NCI-H1092 (cell line): ENCODE results near the gene NAV2.
A peak's percentile ranks its signal among the peaks of the same experiment; 100 is the strongest.
"Not testable (repeated sequence)": the region's sequence is repeated elsewhere in the genome, so short reads cannot be mapped to it uniquely, and the experiment has no call there.

ENCODE experiments used
- DNase-seq: peaks from one replicate; lab custom pipeline; 2025; lab: John Stamatoyannopoulos, UW

NAV2 gene

DNA sequence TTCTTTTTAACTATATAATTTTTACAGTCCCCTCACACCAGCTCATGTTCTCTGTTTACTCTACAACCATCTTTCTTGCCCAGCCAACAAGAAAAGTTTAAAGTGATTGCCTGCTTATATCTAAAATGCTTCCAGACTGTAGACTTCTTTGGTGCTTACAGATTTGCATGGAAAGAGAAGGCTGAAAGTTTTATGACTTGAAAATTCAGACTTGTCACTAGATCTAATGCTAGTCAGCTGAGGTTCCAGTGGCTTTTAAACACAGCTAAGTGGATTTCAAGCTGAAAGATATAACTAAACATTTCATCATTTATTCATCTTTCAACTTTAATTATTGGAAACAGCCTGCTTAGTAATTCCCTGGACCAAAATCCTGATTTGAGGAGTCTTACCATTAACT is 178.4 kb downstream of the NAV2 start:
- no peak for DNase-seq

- DNase-seq, result no peak
Observed at GRCh38 chr11:19892387-19892786, 179.8 kb downstream of the NAV2 start.

DNA sequence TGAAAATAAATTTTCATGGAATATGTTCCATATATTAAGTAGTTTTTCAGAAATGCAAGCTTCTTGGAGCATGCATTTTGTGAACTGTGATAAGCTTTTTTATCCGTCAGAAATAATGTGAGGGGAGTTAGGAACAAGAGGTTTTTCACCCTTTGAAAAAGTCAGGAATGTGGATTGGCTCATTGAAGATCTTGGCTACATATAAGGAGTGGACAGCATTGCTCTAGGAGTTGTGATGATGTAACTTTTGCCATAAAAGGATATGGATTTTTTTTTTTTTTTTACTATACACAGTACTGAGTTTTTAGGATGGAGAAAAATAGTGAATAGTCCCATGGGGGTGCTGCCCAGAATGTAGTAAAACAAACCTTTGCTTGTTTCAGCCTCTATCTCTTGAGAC is 180.2 kb downstream of the NAV2 start:
- no peak for DNase-seq

DNA sequence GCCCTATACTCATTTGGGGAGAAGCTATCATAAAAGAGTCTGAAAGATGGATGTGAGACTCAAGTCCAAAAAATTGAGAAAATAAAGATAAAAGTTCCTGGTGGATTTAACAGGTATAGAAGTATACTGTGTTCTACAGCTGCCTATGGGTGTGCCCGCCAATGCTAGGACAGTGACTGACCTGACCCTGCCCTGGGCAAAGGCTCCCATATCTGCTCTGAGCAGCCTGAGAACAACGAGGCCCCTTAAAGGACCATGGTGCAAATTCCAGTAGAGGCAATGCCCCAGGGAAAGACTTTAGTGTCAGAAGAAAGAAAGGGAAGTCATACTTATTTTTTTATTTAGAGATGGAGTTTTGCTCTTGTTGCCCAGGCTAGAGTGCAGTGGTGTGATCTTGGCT is 181.8 kb downstream of the NAV2 start:
- no peak for DNase-seq

DNA sequence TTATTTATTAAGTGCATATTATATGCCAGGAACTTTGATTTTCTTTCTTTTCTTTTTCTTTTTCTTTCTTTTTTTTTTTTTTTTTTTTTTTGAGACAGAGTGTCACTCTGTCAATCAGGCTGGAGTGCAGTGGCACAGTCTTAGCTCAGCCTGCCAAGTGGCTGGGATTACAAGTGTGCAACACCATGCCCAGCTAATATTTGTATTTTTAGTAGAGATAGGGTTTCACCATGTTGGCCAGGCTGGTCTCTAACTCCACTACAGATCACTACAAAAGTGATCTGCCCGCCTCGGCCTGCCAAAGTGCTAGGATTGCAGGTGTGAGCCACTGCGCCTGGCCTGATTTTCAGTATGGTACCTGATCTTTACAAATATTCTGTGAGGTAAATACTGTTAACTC is 182.4 kb downstream of the NAV2 start:
- DNase-seq, result not testable (repeated sequence)

- DNase-seq, result no peak
Observed at GRCh38 chr11:19895776-19896175, 183.1 kb downstream of the NAV2 start.

DNA sequence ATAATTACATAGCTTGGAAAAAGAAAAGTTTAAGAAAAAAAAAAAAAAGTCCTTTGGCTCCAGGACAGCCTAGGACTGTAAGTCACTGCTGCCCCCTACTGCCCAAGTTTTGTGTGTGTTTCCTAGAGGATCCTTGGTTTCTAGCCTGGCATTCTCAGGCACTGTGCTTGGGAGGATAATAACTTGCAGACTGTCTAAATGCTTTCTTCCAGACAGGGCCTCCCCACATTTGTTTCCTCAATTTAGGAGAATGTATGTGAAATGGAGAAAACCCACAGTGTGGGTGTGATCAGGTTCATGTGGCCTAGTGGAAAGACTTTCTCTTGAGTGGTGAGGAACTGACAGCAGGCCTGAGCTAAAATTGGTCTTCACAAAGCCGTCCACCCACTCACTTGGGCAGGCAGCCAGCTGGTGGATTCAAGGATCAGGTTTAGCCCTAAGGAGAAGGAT is 191.0 kb downstream of the NAV2 start:
- DNase-seq, result peak; percentile 40

- DNase-seq, result peak; percentile 32
Observed at GRCh38 chr11:19905280-19905853, 192.7 kb downstream of the NAV2 start.

GRCh38 chr11:19906126-19906525 is 193.5 kb downstream of the NAV2 start:
- no peak for DNase-seq

GRCh38 chr11:19907008-19907579 is 194.5 kb downstream of the NAV2 start:
- no peak for DNase-seq

- DNase-seq, result no peak
Observed at GRCh38 chr11:19907839-19908238, 195.2 kb downstream of the NAV2 start.

GRCh38 chr11:19910931-19911330 is 198.3 kb downstream of the NAV2 start:
- DNase-seq, result peak; percentile 13

DNA sequence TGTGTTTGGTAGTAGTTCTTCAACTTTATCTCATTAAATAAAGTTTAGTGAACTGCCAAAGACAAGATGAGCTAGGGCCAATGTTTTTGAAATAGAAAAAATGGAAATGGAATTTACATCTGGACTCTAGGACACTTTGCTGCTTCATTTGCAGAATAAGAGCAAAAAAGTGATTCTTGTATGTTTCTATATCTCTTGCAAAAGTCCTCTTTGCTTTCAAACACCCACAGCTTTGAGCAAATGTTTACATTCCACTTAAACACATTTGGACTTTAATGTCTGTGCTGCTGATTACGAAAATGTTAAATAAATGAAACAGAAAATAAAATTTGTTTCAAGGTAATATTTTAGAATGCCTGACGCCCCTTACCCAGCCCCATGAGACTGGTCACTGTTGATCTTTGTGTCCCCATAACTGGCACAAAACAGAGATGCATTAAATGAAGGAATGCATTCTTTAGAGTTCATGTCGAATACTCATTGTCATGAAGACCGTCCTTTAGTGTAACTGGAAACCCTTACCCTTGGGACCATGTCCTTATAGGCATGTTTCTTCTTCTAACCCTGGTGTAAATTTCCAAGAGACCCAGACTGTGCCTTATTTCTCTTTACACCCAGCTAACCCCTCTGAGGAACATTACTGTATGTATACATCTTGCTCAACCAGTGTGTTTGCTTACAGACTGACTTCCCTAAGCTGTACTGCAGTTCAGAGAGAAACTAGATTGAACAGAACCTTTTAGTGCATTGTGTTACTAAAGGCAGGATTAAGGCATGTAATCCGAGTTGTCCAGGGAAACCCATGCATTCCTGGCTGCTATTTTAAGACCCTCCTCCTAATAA is 199.7 kb downstream of the NAV2 start:
- no peak for DNase-seq

GRCh38 chr11:19912958-19913892 is 200.6 kb downstream of the NAV2 start:
- DNase-seq, result no peak

DNA sequence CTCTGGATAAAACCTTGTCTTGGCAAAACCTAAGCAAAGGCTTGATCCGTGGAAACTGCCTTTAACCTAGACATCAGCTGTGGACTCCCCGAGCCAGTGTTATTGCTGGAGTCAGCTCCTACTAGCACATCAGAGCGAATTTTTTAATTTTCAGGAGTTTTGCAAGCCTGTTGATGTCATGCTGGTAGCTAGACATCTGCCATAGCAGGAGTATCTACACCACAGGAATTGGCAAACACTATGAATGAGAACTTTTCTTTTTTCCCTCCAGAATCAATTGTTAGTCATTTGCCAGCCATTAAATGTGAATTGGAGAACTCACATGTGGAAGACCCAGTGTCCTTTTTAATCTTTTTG is 201.2 kb downstream of the NAV2 start:
- no peak for DNase-seq

DNA sequence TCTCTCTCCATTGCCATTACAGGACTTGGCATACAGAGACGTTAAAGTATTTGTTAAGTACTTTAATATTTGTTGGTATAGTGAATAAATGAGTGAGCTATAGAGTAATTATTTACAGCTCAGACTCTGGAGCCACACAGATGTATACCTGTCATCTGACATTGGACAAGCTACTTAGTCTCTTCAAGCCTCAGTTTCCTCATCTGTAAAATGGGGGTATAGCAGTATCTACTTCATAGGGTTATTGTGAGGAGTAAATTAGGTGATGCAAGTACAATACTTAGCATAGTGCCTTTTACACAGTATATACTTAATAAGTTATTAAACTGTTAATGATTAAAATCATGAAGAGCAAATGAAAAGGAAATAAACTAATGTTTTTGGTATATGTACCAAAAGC is 203.2 kb downstream of the NAV2 start:
- no peak for DNase-seq

DNA sequence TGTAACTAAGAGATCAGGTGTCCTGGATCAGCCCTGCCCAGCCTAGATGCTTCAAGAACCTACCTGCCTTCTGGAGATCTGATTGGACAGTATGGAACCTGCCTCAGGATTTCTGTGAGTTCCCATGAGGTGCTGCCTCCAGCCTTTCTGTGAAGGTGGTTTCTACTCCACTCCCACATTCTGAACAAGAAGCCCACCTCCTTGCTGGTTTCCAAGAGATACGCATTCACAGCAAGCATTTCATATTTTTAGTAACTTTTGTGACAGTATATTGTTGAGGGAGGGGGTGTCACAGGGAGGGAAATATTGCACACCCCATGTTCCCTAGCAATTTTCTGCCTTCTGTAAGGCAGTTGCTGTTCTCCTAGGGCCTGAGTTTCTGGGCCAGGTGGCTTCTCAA is 204.4 kb downstream of the NAV2 start:
- no peak for DNase-seq

GRCh38 chr11:19918302-19919049 is 205.8 kb downstream of the NAV2 start:
- DNase-seq, result no peak

- no peak for DNase-seq
Observed at GRCh38 chr11:19919050-19919561, 206.5 kb downstream of the NAV2 start.

DNA sequence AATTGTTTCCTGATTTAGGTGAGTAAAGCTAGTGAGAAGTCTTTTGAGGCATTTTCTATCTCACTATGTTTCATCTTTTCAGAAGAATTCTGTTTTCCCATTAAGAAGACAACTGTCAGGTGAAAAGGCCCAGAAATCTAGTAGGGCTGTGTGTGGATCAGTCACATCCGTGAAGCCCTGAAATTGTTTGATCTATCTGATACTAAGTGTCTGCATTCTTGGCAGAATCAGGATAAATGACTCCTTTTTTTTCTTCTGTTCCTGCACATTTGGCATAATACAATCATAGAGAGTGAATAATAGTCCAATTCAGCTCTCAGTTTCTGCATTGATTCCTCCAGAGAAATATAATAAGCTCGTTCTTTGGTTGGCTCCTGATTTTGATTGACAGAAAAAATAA is 208.3 kb downstream of the NAV2 start:
- no peak for DNase-seq

DNA sequence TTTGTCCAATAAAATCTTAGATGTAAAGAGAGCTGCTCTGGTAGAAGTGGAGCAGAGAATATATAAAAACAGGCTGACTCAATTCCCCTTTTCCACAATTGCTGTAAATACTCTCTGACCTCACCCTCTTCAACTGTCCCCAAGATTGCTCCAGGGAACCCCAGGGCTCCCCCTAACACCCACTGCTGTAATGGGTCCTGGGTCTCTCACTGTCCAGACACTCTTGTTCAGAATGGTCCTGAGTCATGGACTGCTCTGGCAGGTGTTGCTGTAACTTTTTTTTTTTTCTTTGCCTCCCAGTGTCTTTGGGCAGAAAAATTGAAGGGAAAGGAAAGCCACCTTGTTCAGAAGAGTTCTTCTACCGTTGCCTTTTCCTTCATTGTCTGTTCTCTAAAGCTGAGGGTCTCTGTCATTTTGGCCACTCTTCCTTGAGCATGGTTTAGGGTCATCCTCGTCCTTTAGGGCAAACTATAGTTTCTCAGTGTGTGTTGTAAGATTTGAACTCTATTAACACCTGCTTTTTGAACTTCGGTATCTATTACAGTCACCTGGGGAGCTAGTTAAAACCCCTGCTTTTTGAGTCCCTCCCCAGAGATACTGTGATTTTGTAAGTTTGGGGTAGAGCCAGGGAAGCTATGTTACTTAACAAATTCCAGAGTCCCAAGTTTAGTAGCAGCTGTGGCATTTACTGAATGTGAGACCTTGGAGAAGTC is 209.5 kb downstream of the NAV2 start:
- no peak for DNase-seq
